Calu3 (cell line): ENCODE measurements around the gene TRIP13. TPM values are rescaled to one million over a fixed set of nuclear protein-coding genes. Genes with fewer than 3 reads are reported as not detected.
"Not testable (repeated sequence)": the region's sequence is repeated elsewhere in the genome, so short reads cannot be mapped to it uniquely, and the experiment has no call there.

Experiments
- BruUV-seq: library from RNA; stranded (reverse); fragments of 400-500 nt; replicated peaks from 2 replicates; lab custom pipeline; 2021; lab: Mats Ljungman, UMichigan
- CTCF ChIA-PET: fragments of 300-600 bp; sonication (Branson Sonifier 250); formaldehyde crosslinking; loops from one replicate; lab custom pipeline; 2022; ENCODE audit warnings: antibody characterized with exemption; lab: Charles Lee
- DNase-seq: peaks from one replicate; pipeline ENCODE4 v3.0.0; 2022
- H3K27ac Mint-ChIP-seq: one replicate; pipeline ENCODE4 v1.8.0; 2022; ENCODE audit warnings: mixed read lengths; ENCODE audit not compliant: unreplicated experiment
- H3K27me3 Mint-ChIP-seq: one replicate; pipeline ENCODE4 v1.8.0; 2022; ENCODE audit warnings: mixed read lengths; ENCODE audit not compliant: unreplicated experiment
- H3K36me3 Mint-ChIP-seq: one replicate; pipeline ENCODE4 v1.8.0; 2022; ENCODE audit warnings: mild to moderate bottlenecking, moderate library complexity, mixed read lengths; ENCODE audit not compliant: insufficient read depth, unreplicated experiment
- H3K4me1 Mint-ChIP-seq: one replicate; pipeline ENCODE4 v1.8.0; 2022; ENCODE audit warnings: mild to moderate bottlenecking, low read depth, mixed read lengths; ENCODE audit not compliant: unreplicated experiment
- H3K4me3 Mint-ChIP-seq: one replicate; pipeline ENCODE4 v1.8.0; 2022; ENCODE audit warnings: mild to moderate bottlenecking, low read depth, moderate library complexity, mixed read lengths; ENCODE audit not compliant: unreplicated experiment
- H3K9me3 Mint-ChIP-seq: one replicate; pipeline ENCODE4 v1.8.0; 2022; ENCODE audit warnings: low read depth, mixed read lengths; ENCODE audit not compliant: unreplicated experiment
- intact Hi-C: fragments of 100-400 bp; cut with micrococcal nuclease; formaldehyde crosslinking; loops from one replicate; pipeline ENCODE4 v1.10.0; 2022; ENCODE audit not compliant: unreplicated experiment
- total RNA-seq: library from RNA; stranded (reverse); gene quantifications from 2 replicates; pipeline ENCODE4 v1.2.3, GENCODE V29; 2022
- TF ChIP-seq, protein P1 (sequence below): fragments of 200-600 bp; IDR thresholded peaks from one replicate; pipeline ENCODE4 v1.8.0; 2022; ENCODE audit warnings: antibody characterized with exemption; ENCODE audit not compliant: unreplicated experiment

TRIP13 gene
- total RNA-seq, 1 experiment from 2014 or later: 29.9 TPM

DNA sequence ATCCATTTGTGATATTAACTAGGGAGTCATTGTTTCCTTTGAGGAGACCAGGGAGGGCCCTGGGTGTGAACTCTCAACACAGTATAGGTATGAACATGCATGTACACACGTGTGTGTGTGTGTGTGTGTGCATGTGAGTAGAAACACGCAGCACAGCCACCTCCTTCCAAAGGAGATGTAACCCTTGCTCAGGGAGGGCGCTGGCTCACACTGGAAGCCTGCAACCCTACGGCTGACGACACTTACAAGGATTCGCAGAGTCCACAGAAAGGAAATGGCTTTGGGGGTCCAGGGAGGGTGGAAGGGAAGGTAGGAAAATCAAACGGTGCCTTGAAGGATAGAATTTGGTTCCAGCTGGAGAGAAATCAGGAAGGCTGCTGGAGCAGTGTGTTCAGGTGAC is 21.9 kb downstream of the TRIP13 start:
- Mint-ChIP-seq H3K4me1 (no peaks in the 10 kb centered on the region), H3K9me3 (no peaks in the 10 kb centered on the region), H3K36me3 (peaks cover 17% of the 10 kb centered on the region), H3K27me3 (no peaks in the 10 kb centered on the region), H3K4me3 (no peak overlapping the region), H3K27ac (no peak overlapping the region)
- TF ChIP-seq, protein P1, sequence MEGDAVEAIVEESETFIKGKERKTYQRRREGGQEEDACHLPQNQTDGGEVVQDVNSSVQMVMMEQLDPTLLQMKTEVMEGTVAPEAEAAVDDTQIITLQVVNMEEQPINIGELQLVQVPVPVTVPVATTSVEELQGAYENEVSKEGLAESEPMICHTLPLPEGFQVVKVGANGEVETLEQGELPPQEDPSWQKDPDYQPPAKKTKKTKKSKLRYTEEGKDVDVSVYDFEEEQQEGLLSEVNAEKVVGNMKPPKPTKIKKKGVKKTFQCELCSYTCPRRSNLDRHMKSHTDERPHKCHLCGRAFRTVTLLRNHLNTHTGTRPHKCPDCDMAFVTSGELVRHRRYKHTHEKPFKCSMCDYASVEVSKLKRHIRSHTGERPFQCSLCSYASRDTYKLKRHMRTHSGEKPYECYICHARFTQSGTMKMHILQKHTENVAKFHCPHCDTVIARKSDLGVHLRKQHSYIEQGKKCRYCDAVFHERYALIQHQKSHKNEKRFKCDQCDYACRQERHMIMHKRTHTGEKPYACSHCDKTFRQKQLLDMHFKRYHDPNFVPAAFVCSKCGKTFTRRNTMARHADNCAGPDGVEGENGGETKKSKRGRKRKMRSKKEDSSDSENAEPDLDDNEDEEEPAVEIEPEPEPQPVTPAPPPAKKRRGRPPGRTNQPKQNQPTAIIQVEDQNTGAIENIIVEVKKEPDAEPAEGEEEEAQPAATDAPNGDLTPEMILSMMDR: no peak
- CTCF ChIA-PET: no interaction called here
- intact Hi-C loops: no loop called here
- no TSS peak for BruUV-seq
- no peak for DNase-seq

DNA sequence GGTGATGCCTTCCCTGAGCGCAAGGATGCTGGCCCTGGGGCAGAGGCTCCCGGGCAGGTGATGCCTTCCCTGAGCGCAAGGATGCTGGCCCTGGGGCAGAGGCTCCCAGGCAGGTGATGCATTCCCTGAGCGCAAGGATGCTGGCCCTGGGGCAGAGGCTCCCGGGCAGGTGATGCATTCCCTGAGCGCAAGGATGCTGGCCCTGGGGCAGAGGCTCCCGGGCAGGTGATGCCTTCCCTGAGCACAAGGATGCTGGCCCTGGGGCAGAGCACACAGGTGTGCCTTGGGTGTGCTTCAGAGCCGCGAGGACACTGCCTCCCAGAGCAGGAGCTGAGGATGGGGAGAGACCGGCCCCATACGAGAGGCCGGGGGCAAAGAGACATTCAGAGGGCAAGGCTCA is 22.7 kb downstream of the TRIP13 start:
- H3K27ac Mint-ChIP-seq: not testable (repeated sequence)

DNA sequence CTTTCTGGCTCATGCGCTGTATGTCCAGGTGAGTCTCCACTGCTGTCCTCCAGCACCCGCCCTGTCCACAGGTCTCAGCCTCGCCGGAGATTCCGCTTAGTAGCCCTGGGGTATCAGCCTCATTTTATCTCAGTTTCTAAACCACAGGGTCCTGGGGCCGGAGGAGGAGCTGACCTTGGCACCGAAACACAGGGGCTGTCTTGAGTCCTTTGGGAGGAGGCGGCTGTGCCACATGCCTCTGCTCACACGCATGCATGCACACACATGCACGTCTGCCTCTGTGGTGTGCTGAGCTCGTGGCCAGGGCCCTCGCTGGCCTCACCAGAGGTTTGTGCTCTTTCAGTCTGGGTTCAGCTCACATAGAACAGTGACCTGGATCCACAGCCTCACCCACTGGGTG is 23.3 kb downstream of the TRIP13 start:
- Mint-ChIP-seq H3K4me1 (no peaks in the 10 kb centered on the region), H3K9me3 (no peaks in the 10 kb centered on the region), H3K4me3 (no peak overlapping the region), H3K27ac (no peak overlapping the region), H3K27me3 (no peaks in the 10 kb centered on the region), H3K36me3 (peaks cover 17% of the 10 kb centered on the region)
- DNase-seq: no peak
- BruUV-seq: no TSS peak
- intact Hi-C loops: no loop called here
- CTCF ChIA-PET: interaction anchor here (0.7 kb wide), 1 partner anchor 247 kb away, joined by 3 read pairs; no protein-coding TSS in a partner anchor
- TF ChIP-seq, protein P1: no peak

More for the DNA sequence above, 22.7 kb downstream of the TRIP13 start:
- H3K9me3 Mint-ChIP-seq, H3K4me1 Mint-ChIP-seq, intact Hi-C loops, DNase-seq, H3K4me3 Mint-ChIP-seq, H3K27me3 Mint-ChIP-seq, BruUV-seq: not testable (repeated sequence)
- H3K36me3 Mint-ChIP-seq: peaks cover 17% of the 10 kb centered on the region
- CTCF ChIA-PET: interaction anchor here (0.7 kb wide), 1 partner anchor 247 kb away, joined by 3 read pairs; no protein-coding TSS in a partner anchor

DNA sequence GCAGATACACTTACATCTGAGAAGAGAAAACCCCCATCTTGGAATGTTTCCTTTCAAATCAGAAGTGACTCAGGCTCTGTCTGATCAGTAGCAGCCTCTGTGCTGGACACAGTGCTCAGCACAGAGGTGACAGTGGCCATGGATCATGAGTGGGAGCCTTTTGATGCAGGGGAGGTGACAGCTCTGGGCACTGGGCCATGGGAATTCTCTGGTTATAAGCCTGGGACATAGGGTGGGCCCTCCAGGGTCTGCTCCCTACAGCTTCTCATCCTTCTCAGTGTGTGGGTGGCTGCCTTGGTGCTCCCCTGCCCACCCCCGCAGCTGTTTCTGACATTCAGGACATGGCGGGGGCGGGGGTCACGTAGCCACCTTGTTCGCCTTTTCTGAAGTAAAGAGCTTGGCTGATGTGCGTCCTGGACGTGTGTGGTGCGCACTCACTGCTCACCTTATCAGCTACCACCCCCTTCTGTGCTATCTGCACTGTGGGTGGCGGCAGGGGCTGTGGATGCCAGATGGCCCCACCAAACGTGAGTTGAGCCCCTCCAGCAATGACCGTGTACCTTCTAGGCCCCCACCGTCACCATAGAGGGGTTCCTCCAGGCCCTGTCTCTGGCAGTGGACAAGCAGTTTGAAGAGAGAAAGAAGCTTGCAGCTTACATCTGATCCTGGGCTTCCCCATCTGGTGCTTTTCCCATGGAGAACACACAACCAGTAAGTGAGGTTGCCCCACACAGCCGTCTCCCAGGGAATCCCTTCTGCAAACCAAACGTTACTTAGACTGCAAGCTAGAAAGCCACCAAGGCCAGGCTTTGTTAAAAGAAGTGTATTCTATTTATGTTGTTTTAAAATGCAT is 24.0 kb downstream of the TRIP13 start:
- H3K4me3 Mint-ChIP-seq: no peak overlapping the region
- no peak overlapping the region for H3K27ac Mint-ChIP-seq
- TF ChIP-seq, protein P1: no peak
- H3K4me1 Mint-ChIP-seq: no peaks in the 10 kb centered on the region
- no TSS peak for BruUV-seq
- H3K36me3 Mint-ChIP-seq: peaks cover 17% of the 10 kb centered on the region
- CTCF ChIA-PET: no interaction called here
- no peaks in the 10 kb centered on the region for H3K9me3 Mint-ChIP-seq
- DNase-seq: no peak
- intact Hi-C loops: no loop called here
- no peaks in the 10 kb centered on the region for H3K27me3 Mint-ChIP-seq

DNA sequence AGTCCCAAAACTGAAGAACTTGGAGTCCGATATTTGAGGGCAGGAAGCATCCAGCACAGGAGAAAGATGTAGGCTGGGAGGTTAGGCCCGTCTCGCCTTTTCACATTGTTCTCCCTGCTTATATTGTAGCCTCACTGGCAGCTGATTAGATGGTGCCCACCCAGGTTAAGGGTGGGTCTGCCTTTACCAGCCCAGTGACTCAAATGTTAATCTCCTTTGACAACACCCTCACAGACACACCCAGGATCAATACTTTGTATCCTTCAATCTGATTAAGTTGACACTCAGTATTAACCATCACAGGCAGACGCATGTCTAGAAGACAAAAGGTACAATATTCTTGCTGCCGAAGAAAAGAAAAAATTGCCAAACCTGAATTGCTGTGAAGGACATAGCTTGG is 26.0 kb downstream of the TRIP13 start:
- BruUV-seq, H3K9me3 Mint-ChIP-seq, H3K27ac Mint-ChIP-seq, DNase-seq, intact Hi-C loops, H3K27me3 Mint-ChIP-seq, CTCF ChIA-PET, H3K4me3 Mint-ChIP-seq, H3K4me1 Mint-ChIP-seq, H3K36me3 Mint-ChIP-seq: not testable (repeated sequence)
